Glutamatergic neuron (in vitro differentiated cells): ENCODE measurements around the gene WWOX. TPM values are rescaled to one million over a fixed set of nuclear protein-coding genes. Genes with fewer than 3 reads are reported as not detected.

ENCODE experiments used
- DNase-seq: peaks from one replicate; pipeline ENCODE4 v3.0.0; 2022
- H3K27ac Mint-ChIP-seq: one replicate; pipeline ENCODE4 v1.8.0; 2020; ENCODE audit warnings: mild to moderate bottlenecking, mixed read lengths, inconsistent platforms; ENCODE audit not compliant: unreplicated experiment
- H3K27me3 Mint-ChIP-seq: one replicate; pipeline ENCODE4 v1.8.0; 2020; ENCODE audit warnings: mild to moderate bottlenecking, moderate library complexity, mixed read lengths, inconsistent platforms; ENCODE audit not compliant: unreplicated experiment
- H3K36me3 Mint-ChIP-seq: one replicate; pipeline ENCODE4 v1.8.0; 2020; ENCODE audit warnings: mild to moderate bottlenecking, mixed read lengths, inconsistent platforms; ENCODE audit not compliant: unreplicated experiment
- H3K4me1 Mint-ChIP-seq: one replicate; pipeline ENCODE4 v1.8.0; 2020; ENCODE audit warnings: mild to moderate bottlenecking, low read depth, mixed read lengths, inconsistent platforms; ENCODE audit not compliant: unreplicated experiment
- H3K4me3 Mint-ChIP-seq: one replicate; pipeline ENCODE4 v1.8.0; 2020; ENCODE audit warnings: mild to moderate bottlenecking, mixed read lengths, inconsistent platforms; ENCODE audit not compliant: unreplicated experiment
- H3K9me3 Mint-ChIP-seq: one replicate; pipeline ENCODE4 v1.8.0; 2020; ENCODE audit warnings: mild to moderate bottlenecking, moderate library complexity, mixed read lengths, inconsistent platforms; ENCODE audit not compliant: unreplicated experiment
- CTCF ChIP-seq: fragments of 200-600 bp; sonication (generic); IDR thresholded peaks from one replicate; pipeline ENCODE4 v1.5.0; 2021; ENCODE audit not compliant: partially characterized antibody, unreplicated experiment
- total RNA-seq: library from RNA; stranded (reverse); fragmentation: NEBNext Ultra II Directional; extraction: Animal tissue kit (Norgen Biotek cat#: 25700); gene quantifications from one replicate; pipeline ENCODE4 v1.2.1, GENCODE V29; 2021; ENCODE audit not compliant: unreplicated experiment

The WWOX gene
- total RNA-seq, 1 donor from 2014 or later, result 10.3 TPM

- no peak for DNase-seq
- no peaks in the 10 kb centered on the region for H3K36me3 Mint-ChIP-seq
- H3K27ac Mint-ChIP-seq, result no peak overlapping the region
- no peaks in the 10 kb centered on the region for H3K9me3 Mint-ChIP-seq
- peaks cover 1% of the 10 kb centered on the region for H3K27me3 Mint-ChIP-seq
- H3K4me3 Mint-ChIP-seq, result no peak overlapping the region
- H3K4me1 Mint-ChIP-seq, result no peaks in the 10 kb centered on the region
- no peak for TF ChIP-seq CTCF
Measured at GRCh38 chr16:78430281-78430680, 330.8 kb downstream of the WWOX start.

- TF ChIP-seq CTCF, result no peak
- no peak for DNase-seq
- H3K36me3 Mint-ChIP-seq, result no peaks in the 10 kb centered on the region
- H3K27me3 Mint-ChIP-seq, result peaks cover 1% of the 10 kb centered on the region
- H3K9me3 Mint-ChIP-seq, result no peaks in the 10 kb centered on the region
- H3K4me1 Mint-ChIP-seq, result no peaks in the 10 kb centered on the region
- no peak overlapping the region for H3K4me3 Mint-ChIP-seq
- H3K27ac Mint-ChIP-seq, result no peak overlapping the region
Measured at GRCh38 chr16:78431004-78431670, 331.7 kb downstream of the WWOX start.

DNA sequence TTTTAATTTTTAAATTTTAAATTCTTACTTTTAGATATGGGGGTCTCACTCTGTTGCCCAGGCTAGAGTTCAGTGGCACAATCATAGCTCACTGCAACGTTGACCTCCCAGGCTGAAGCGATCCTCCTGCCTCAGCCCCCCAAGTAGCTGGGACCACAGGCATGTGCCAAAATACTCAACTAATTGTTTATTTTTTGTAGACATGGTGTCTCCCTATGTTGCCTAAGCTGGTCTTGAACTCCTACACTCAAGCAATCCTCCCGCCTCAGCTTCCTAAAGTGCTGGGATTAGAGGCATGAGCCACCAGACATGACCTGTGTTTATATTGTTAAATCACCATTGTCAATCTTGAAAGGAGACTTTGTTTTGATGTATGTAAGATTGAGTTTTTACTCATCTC is 332.2 kb downstream of the WWOX start:
- Mint-ChIP-seq H3K9me3 (no peaks in the 10 kb centered on the region), H3K4me1 (no peaks in the 10 kb centered on the region), H3K27me3 (peaks cover 1% of the 10 kb centered on the region), H3K4me3 (no peak overlapping the region), H3K27ac (no peak overlapping the region), H3K36me3 (no peaks in the 10 kb centered on the region)
- DNase-seq, result no peak
- TF ChIP-seq CTCF, result no peak

GRCh38 chr16:78432451-78432850 is 333.0 kb downstream of the WWOX start:
- peaks cover 1% of the 10 kb centered on the region for H3K27me3 Mint-ChIP-seq
- no peak for TF ChIP-seq CTCF
- no peak for DNase-seq
- H3K36me3 Mint-ChIP-seq, result no peaks in the 10 kb centered on the region
- no peak overlapping the region for H3K27ac Mint-ChIP-seq
- H3K4me1 Mint-ChIP-seq, result no peaks in the 10 kb centered on the region
- no peak overlapping the region for H3K4me3 Mint-ChIP-seq
- H3K9me3 Mint-ChIP-seq, result no peaks in the 10 kb centered on the region

DNA sequence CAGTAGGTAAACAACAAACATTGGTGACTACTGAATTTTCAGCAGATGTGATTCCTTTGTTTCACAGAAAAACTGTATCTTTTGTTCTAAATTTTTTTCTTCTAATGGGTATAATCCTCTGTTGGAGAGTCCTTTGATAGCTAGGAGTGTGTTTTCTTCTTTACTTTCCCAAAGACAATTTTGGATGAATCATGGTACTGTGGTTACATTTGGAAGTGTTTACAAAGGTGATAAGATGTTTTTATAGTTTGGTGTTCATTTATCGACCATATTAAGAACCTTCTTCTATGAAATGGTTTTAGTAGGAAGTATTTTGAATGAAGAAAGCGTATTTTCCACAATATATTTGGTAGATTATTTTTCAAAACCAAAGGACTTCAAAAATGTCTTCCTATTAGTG is 333.7 kb downstream of the WWOX start:
- H3K27me3 Mint-ChIP-seq, result peaks cover 1% of the 10 kb centered on the region
- H3K4me3 Mint-ChIP-seq, result no peak overlapping the region
- H3K4me1 Mint-ChIP-seq, result no peaks in the 10 kb centered on the region
- no peaks in the 10 kb centered on the region for H3K9me3 Mint-ChIP-seq
- no peaks in the 10 kb centered on the region for H3K36me3 Mint-ChIP-seq
- TF ChIP-seq CTCF, result no peak
- no peak overlapping the region for H3K27ac Mint-ChIP-seq
- DNase-seq, result no peak
